ENCODE measurements around the gene ZNF526.

ZNF526 gene

GRCh38 chr19:42206871-42207755, 13.0 kb upstream of the ZNF526 start:
- H3K79me2 ChIP-seq (ENCODE audit: control insufficient read depth, insufficient read depth, low read length, unreplicated experiment) = peaks cover 8% of the 10 kb centered on the region
- peaks cover 3% of the 10 kb centered on the region; the same call in 1 of the 2 replicates for H3K36me3 ChIP-seq (ENCODE audit: insufficient read depth, low read length)
- no peaks in the 10 kb centered on the region for H3K27me3 ChIP-seq (ENCODE audit: insufficient read depth, low read length)
- H3K4me3 ChIP-seq (ENCODE audit: low read depth, low read length) = no peak overlapping the region
- peak overlapping the region; percentile 49; the same call in 1 of the 2 replicates for H3K27ac ChIP-seq (ENCODE audit: low read depth, low read length)
- no peak overlapping the region for H2AFZ ChIP-seq (ENCODE audit: low read length, unreplicated experiment)
- H3K4me1 ChIP-seq (ENCODE audit: control insufficient read depth, insufficient read depth, low read length, unreplicated experiment) = peaks cover 23% of the 10 kb centered on the region

DNA sequence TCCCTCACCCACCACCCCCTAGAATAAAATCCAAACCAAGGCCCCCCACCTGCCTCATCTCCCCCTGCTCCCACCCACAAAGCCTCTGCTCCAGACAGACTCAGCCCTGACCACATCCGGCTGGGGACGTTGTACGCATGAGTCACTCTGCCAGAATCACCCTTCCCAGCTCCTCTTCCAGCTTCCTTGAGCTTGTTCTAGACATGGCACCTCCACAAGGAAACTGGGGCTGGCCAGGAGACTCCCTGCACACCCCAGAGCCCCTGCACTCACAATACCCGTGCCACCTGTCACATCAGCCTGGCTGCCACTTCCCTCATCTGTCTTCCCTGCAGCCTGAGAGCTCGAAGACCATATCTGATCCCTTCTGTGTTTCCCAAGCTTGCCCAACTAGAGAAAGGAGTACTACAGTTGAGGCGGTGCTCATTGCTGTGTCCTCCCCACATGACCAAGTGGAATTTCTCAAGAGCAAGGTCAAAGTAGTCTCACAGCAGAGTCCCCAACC, 12.3 kb upstream of the ZNF526 start:
- Histone ChIP-seq H2AFZ (ENCODE audit: low read length, unreplicated experiment) (no peak overlapping the region), H3K4me1 (ENCODE audit: control insufficient read depth, insufficient read depth, low read length, unreplicated experiment) (peaks cover 23% of the 10 kb centered on the region), H3K79me2 (ENCODE audit: control insufficient read depth, insufficient read depth, low read length, unreplicated experiment) (peaks cover 8% of the 10 kb centered on the region), H3K27me3 (ENCODE audit: insufficient read depth, low read length) (no peaks in the 10 kb centered on the region), H3K36me3 (ENCODE audit: insufficient read depth, low read length) (peaks cover 3% of the 10 kb centered on the region; the same call in 1 of the 2 replicates), H3K27ac (ENCODE audit: low read depth, low read length) (peak overlapping the region; percentile 49), H3K4me3 (ENCODE audit: low read depth, low read length) (no peak overlapping the region; the same call in 1 of the 2 replicates)

- Histone ChIP-seq H2AFZ (ENCODE audit: low read length, unreplicated experiment) (no peak overlapping the region), H3K79me2 (ENCODE audit: control insufficient read depth, insufficient read depth, low read length, unreplicated experiment) (peaks cover 8% of the 10 kb centered on the region), H3K4me1 (ENCODE audit: control insufficient read depth, insufficient read depth, low read length, unreplicated experiment) (peaks cover 23% of the 10 kb centered on the region), H3K36me3 (ENCODE audit: insufficient read depth, low read length) (peaks cover 3% of the 10 kb centered on the region; the same call in 1 of the 2 replicates), H3K4me3 (ENCODE audit: low read depth, low read length) (no peak overlapping the region), H3K27ac (ENCODE audit: low read depth, low read length) (no peak overlapping the region; the same call in 1 of the 2 replicates), H3K27me3 (ENCODE audit: insufficient read depth, low read length) (no peaks in the 10 kb centered on the region)
These were observed 11.5 kb upstream of the ZNF526 start for GRCh38 chr19:42208612-42209011.

DNA sequence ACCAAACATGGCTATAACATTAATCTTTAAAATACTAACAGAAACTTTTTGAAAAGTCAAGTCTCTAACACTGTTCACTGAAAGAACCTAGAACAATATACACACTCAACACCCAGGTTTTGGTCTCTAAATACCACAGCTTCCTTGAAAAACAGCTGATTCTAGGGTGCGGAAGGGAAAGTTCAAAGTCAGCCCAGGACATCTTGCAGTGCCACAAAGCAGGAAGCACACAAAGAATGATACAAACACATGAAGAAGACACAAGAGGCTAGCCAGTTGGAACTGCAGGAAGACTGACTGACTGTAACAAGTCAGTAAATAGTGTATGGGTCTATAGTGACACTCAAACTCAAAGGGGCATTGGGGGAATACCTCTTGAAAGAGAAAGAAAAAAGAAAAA, 7.2 kb upstream of the ZNF526 start:
- H3K27ac ChIP-seq (ENCODE audit: low read depth, low read length) = no peak overlapping the region
- peaks cover 3% of the 10 kb centered on the region; the same call in 1 of the 2 replicates for H3K36me3 ChIP-seq (ENCODE audit: insufficient read depth, low read length)
- H3K4me1 ChIP-seq (ENCODE audit: control insufficient read depth, insufficient read depth, low read length, unreplicated experiment) = peaks cover 13% of the 10 kb centered on the region
- no peaks in the 10 kb centered on the region for H3K27me3 ChIP-seq (ENCODE audit: insufficient read depth, low read length)
- no peak overlapping the region for H2AFZ ChIP-seq (ENCODE audit: low read length, unreplicated experiment)
- H3K79me2 ChIP-seq (ENCODE audit: control insufficient read depth, insufficient read depth, low read length, unreplicated experiment) = peaks cover 23% of the 10 kb centered on the region
- no peak overlapping the region for H3K4me3 ChIP-seq (ENCODE audit: low read depth, low read length)

DNA sequence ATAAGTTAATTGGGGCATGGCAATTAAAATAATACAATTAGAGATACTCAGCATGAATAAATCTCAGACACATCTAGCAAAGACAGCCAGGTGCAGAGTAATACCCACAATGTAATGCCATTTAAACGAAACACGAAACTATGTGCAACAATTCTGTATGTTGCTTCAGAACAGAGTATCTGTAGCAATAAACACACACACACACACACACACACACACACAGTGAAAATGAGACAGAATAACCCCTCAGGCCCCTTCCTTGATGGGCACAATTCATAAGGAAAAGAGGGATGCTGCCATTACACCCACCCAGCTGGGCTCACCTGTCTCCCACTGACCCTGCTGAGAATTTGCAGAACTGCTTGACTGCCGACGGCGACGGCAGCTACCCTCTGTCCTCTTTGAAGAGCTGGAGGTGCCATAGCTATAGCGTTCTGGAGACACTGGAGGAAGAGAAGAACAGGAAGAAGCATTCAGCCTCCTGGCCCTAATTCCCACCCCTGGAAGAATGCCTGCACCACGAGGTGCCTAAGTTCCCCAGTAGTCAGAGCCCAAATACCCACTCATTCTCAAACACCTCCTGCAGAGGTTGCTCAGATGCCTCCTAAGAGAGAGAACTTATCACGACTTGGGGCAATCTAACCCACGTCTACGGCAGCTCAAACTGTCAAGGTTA, 5.2 kb upstream of the ZNF526 start:
- H2AFZ ChIP-seq (ENCODE audit: low read length, unreplicated experiment) = no peak overlapping the region
- H3K79me2 ChIP-seq (ENCODE audit: control insufficient read depth, insufficient read depth, low read length, unreplicated experiment) = peaks cover 22% of the 10 kb centered on the region
- peaks cover 17% of the 10 kb centered on the region for H3K4me1 ChIP-seq (ENCODE audit: control insufficient read depth, insufficient read depth, low read length, unreplicated experiment)
- no peaks in the 10 kb centered on the region for H3K36me3 ChIP-seq (ENCODE audit: insufficient read depth, low read length)
- H3K4me3 ChIP-seq (ENCODE audit: low read depth, low read length) = no peak overlapping the region
- no peak overlapping the region for H3K27ac ChIP-seq (ENCODE audit: low read depth, low read length)
- no peaks in the 10 kb centered on the region for H3K27me3 ChIP-seq (ENCODE audit: insufficient read depth, low read length)

- Histone ChIP-seq H3K79me2 (ENCODE audit: control insufficient read depth, insufficient read depth, low read length, unreplicated experiment) (peaks cover 38% of the 10 kb centered on the region), H3K27me3 (ENCODE audit: insufficient read depth, low read length) (no peaks in the 10 kb centered on the region), H3K36me3 (ENCODE audit: insufficient read depth, low read length) (no peaks in the 10 kb centered on the region), H3K27ac (ENCODE audit: low read depth, low read length) (peak overlapping the region; percentile 14; the same call in 1 of the 2 replicates), H2AFZ (ENCODE audit: low read length, unreplicated experiment) (peak overlapping the region; percentile 68), H3K4me3 (ENCODE audit: low read depth, low read length) (peak overlapping the region; percentile 85), H3K4me1 (ENCODE audit: control insufficient read depth, insufficient read depth, low read length, unreplicated experiment) (peaks cover 17% of the 10 kb centered on the region)
These were observed 3.2 kb upstream of the ZNF526 start for GRCh38 chr19:42216653-42217519.

- Histone ChIP-seq H3K36me3 (ENCODE audit: insufficient read depth, low read length) (no peaks in the 10 kb centered on the region), H3K79me2 (ENCODE audit: control insufficient read depth, insufficient read depth, low read length, unreplicated experiment) (peaks cover 46% of the 10 kb centered on the region), H3K27me3 (ENCODE audit: insufficient read depth, low read length) (no peaks in the 10 kb centered on the region), H3K27ac (ENCODE audit: low read depth, low read length) (peak within 1 kb of the TSS; percentile 94), H3K4me3 (ENCODE audit: low read depth, low read length) (peak within 1 kb of the TSS; percentile 85), H2AFZ (ENCODE audit: low read length, unreplicated experiment) (peak within 1 kb of the TSS; percentile 68), H3K4me1 (ENCODE audit: control insufficient read depth, insufficient read depth, low read length, unreplicated experiment) (peaks cover 17% of the 10 kb centered on the region)
These were observed 2.3 kb upstream of the ZNF526 start, which contains the start of gene DEDD2 for GRCh38 chr19:42217520-42218437. DEDD2 (minus strand) TSS chr19:42217677; CDS start chr19:42217007, 670 bp downstream.

GRCh38 chr19:42220751-42221097, 612 bp downstream of the ZNF526 start:
- H3K27me3 ChIP-seq (ENCODE audit: insufficient read depth, low read length) = no peaks in the 10 kb centered on the region
- H3K27ac ChIP-seq (ENCODE audit: low read depth, low read length) = peak overlapping the region; percentile 35; the same call in 1 of the 2 replicates
- peaks cover 41% of the 10 kb centered on the region for H3K79me2 ChIP-seq (ENCODE audit: control insufficient read depth, insufficient read depth, low read length, unreplicated experiment)
- peak overlapping the region; percentile 76 for H2AFZ ChIP-seq (ENCODE audit: low read length, unreplicated experiment)
- H3K4me3 ChIP-seq (ENCODE audit: low read depth, low read length) = peak overlapping the region; percentile 96
- H3K36me3 ChIP-seq (ENCODE audit: insufficient read depth, low read length) = no peaks in the 10 kb centered on the region
- H3K4me1 ChIP-seq (ENCODE audit: control insufficient read depth, insufficient read depth, low read length, unreplicated experiment) = peaks cover 17% of the 10 kb centered on the region

DNA sequence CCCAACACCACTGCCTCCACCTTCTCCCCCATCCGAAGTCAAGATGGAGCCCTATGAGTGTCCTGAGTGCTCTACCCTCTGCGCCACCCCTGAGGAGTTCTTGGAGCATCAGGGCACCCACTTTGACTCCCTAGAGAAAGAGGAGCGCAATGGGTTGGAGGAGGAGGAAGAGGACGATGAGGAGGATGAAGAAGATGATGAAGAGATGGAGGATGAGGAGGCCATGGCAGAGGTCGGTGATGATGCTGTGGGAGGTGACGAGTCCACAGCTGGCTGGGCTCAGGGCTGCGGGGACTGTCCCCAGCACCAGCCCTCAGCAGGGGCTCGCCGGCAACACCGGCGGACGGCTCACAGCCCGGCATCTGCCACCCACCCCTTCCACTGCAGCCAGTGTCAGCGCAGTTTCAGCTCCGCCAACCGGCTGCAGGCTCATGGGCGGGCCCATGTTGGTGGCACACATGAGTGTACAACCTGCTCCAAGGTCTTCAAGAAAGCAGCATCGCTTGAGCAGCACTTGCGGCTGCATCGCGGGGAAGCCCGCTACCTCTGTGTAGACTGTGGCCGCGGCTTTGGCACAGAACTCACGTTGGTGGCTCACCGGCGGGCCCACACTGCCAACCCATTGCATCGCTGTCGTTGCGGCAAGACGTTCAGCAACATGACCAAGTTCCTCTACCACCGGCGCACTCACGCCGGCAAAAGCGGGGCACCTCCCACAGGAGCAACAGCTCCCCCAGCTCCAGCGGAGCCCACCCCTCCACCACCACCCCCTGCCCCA, 5.0 kb downstream of the ZNF526 start:
- Histone ChIP-seq H3K27me3 (ENCODE audit: insufficient read depth, low read length) (no peaks in the 10 kb centered on the region), H3K4me1 (ENCODE audit: control insufficient read depth, insufficient read depth, low read length, unreplicated experiment) (no peaks in the 10 kb centered on the region), H2AFZ (ENCODE audit: low read length, unreplicated experiment) (no peak overlapping the region), H3K36me3 (ENCODE audit: insufficient read depth, low read length) (0 out of 2 replicates have a peak, but pooled peaks cover 3% of the 10 kb centered on the region), H3K4me3 (ENCODE audit: low read depth, low read length) (no peak overlapping the region), H3K79me2 (ENCODE audit: control insufficient read depth, insufficient read depth, low read length, unreplicated experiment) (peaks cover 37% of the 10 kb centered on the region), H3K27ac (ENCODE audit: low read depth, low read length) (no peak overlapping the region)

Measured in ACC112 (cell line).